ENCODE results near the gene OR8I2. TPM values are rescaled to one million over a fixed set of nuclear protein-coding genes. Genes with fewer than 3 reads are reported as not detected.
"Not testable (repeated sequence)": the region's sequence is repeated elsewhere in the genome, so short reads cannot be mapped to it uniquely, and the experiment has no call there.

Gene OR8I2
- total RNA-seq, result not detected in 2 replicates

GRCh38 chr11:56093008-56093407 lies at the start of gene OR8I2:
Gene OR8I2 (plus strand): TSS chr11:56093308. CDS start chr11:56093308, 0 bp downstream.
- DNase-seq (ENCODE audit: extremely low read depth, low read depth, low spot score), result no peak

- no peak for DNase-seq (ENCODE audit: extremely low read depth, low read depth, low spot score)
Measured at GRCh38 chr11:56045538-56045937, 47.6 kb upstream of the OR8I2 start.

- DNase-seq (ENCODE audit: extremely low read depth, low read depth, low spot score), result no peak
Measured at GRCh38 chr11:56048480-56048879, 44.6 kb upstream of the OR8I2 start.

GRCh38 chr11:56049487-56049886 lies 43.6 kb upstream of the OR8I2 start:
- DNase-seq (ENCODE audit: extremely low read depth, low read depth, low spot score), result no peak

- DNase-seq (ENCODE audit: extremely low read depth, low read depth, low spot score), result not testable (repeated sequence)
Measured at GRCh38 chr11:56056366-56056765, 36.7 kb upstream of the OR8I2 start.

GRCh38 chr11:56057661-56058237 lies 35.4 kb upstream of the OR8I2 start:
- DNase-seq (ENCODE audit: extremely low read depth, low read depth, low spot score), result not testable (repeated sequence)

GRCh38 chr11:56058260-56058780 lies 34.8 kb upstream of the OR8I2 start:
- DNase-seq (ENCODE audit: extremely low read depth, low read depth, low spot score), result not testable (repeated sequence)

GRCh38 chr11:56066980-56067379 lies 26.1 kb upstream of the OR8I2 start:
- no peak for DNase-seq (ENCODE audit: extremely low read depth, low read depth, low spot score)

GRCh38 chr11:56089697-56090096 lies 3.4 kb upstream of the OR8I2 start:
- no peak for DNase-seq (ENCODE audit: extremely low read depth, low read depth, low spot score)

- DNase-seq (ENCODE audit: extremely low read depth, low read depth, low spot score), result no peak
Measured at GRCh38 chr11:56103210-56103737, 10.2 kb downstream of the OR8I2 start, which contains the start of gene OR8H2. Gene OR8H2 (plus strand): TSS chr11:56103687. CDS start chr11:56105043, 1,356 bp downstream.

- DNase-seq (ENCODE audit: extremely low read depth, low read depth, low spot score), result no peak
Measured at GRCh38 chr11:56122073-56122472, 29.0 kb downstream of the OR8I2 start, which contains the start of gene OR8H3. Gene OR8H3 (plus strand): TSS chr11:56122373. CDS start chr11:56122373, 0 bp downstream.

GRCh38 chr11:56140151-56140661 lies 47.1 kb downstream of the OR8I2 start, which contains the start of gene OR8J3:
Gene OR8J3 (minus strand): TSS chr11:56140201. CDS start chr11:56137718, 2,483 bp downstream.
- no peak for DNase-seq (ENCODE audit: extremely low read depth, low read depth, low spot score)

GRCh38 chr11:56143681-56144080 lies 50.6 kb downstream of the OR8I2 start:
- DNase-seq (ENCODE audit: extremely low read depth, low read depth, low spot score), result not testable (repeated sequence)

Other genes with a start within 250 kb of the OR8I2 start
- not detected in 2 replicates for gene TRIM51, start 210.0 kb upstream of the OR8I2 start, total RNA-seq
- gene OR5W2, start 178.7 kb upstream of the OR8I2 start, total RNA-seq, result not detected in 2 replicates
- not detected in 2 replicates for gene OR5I1, start 156.9 kb upstream of the OR8I2 start, total RNA-seq
- not detected in 2 replicates for gene OR10AG1, start 123.4 kb upstream of the OR8I2 start, total RNA-seq
- not detected in 2 replicates for gene OR5F1, start 98.7 kb upstream of the OR8I2 start, total RNA-seq
- not detected in 2 replicates for gene OR5AS1, start 65.7 kb upstream of the OR8I2 start, total RNA-seq
- gene OR8H2, start 10.4 kb downstream of the OR8I2 start, total RNA-seq, result not detected in 2 replicates
- not detected in 2 replicates for gene OR8H3, start 29.1 kb downstream of the OR8I2 start, total RNA-seq
- not detected in 2 replicates for gene OR8J3, start 46.9 kb downstream of the OR8I2 start, total RNA-seq
- not detected in 2 replicates for gene OR8K5, start 67.0 kb downstream of the OR8I2 start, total RNA-seq
- gene OR5J2, start 83.3 kb downstream of the OR8I2 start, total RNA-seq, result not detected in 2 replicates
- not detected in 2 replicates for gene OR5T2, start 140.9 kb downstream of the OR8I2 start, total RNA-seq
- not detected in 2 replicates for gene OR5T3, start 158.9 kb downstream of the OR8I2 start, total RNA-seq
- not detected in 2 replicates for gene OR5T1, start 180.8 kb downstream of the OR8I2 start, total RNA-seq
- not detected in 2 replicates for gene OR8H1, start 198.9 kb downstream of the OR8I2 start, total RNA-seq
- not detected in 2 replicates for gene OR8K3, start 221.8 kb downstream of the OR8I2 start, total RNA-seq